KOPT-K1 (cell line): Measurements from ENCODE around the gene MPHOSPH9.
A peak's percentile ranks its signal among the peaks of the same experiment; 100 is the strongest.

ENCODE experiments used
- H3K27ac ChIP-seq: fragments of 200-600 bp; sonication (generic); 2 replicates; pipeline ENCODE4 v1.5.1; 2016; ENCODE audit warnings: antibody characterized with exemption, mild to moderate bottlenecking, low read depth, low read length; ENCODE audit not compliant: poor library complexity, severe bottlenecking
- H3K36me3 ChIP-seq: fragments of 200-600 bp; sonication (generic); 2 replicates; pipeline ENCODE4 v1.5.1; 2017; ENCODE audit warnings: antibody characterized with exemption, mild to moderate bottlenecking, low read length, moderate library complexity; ENCODE audit not compliant: insufficient read depth
- H3K9me3 ChIP-seq: fragments of 200-600 bp; sonication (generic); 2 replicates; pipeline ENCODE4 v1.5.1; 2017; ENCODE audit warnings: antibody characterized with exemption, low read length, mild to moderate bottlenecking; ENCODE audit not compliant: insufficient read depth, poor library complexity, severe bottlenecking

Gene MPHOSPH9

DNA sequence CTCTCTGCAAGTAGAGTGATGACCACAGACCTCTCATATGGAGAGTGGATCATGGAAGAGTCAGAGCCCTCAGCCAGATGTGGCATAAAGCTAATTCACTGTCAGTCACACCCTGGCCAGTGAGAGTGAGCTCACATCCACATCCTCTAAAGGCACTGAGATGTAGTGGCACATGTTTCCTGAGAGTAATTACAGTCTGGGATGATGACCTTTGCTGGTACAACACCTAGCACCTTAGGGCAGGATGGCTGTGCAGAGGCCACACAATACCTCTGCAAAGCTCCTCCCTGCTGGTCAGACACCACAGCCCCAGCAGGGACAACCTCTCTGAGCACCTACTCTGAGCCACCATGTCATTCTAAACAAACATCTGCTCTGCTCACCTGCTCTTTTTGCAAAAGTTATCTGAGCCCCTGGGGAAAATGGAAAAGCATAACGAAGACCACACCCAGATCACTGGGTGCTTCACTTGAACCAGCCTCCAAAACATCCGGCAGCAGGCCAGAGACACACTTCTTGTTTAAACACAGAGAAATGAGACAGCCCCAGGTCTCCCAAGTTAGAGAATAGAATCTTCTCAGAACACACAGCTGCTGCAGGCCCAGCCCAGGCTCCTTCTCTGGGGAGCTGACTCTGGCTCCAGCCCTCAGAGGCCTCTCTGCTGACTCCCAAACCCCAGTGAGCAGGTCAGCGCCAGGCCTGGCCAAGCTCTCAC, 112.3 kb downstream of the MPHOSPH9 start:
- Histone ChIP-seq H3K36me3 (0 out of 2 replicates have a peak, but pooled peaks cover 9% of the 10 kb centered on the region), H3K27ac (peak overlapping the region; percentile 59), H3K9me3 (no peaks in the 10 kb centered on the region)

DNA sequence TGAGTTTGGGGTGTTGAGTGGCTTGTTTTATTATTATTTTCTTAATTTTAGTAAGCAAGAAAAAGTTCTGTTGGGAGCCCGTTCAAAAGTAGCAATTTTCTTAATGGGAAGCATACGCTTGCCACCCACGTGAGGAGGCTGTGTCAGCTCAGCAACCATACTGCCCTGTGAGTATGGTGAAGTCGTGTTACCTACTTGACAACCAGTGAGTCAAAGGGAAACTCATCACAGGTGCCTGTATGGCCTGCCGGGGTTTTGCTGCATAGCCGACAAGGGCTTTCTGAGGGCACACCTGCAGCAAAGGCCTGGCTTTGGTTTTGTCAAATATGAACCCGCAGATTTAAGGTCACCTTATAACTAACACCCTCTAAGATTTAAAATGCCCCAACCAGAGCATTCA, 113.1 kb downstream of the MPHOSPH9 start:
- no peaks in the 10 kb centered on the region for H3K9me3 ChIP-seq
- 0 out of 2 replicates have a peak, but pooled peaks cover 9% of the 10 kb centered on the region for H3K36me3 ChIP-seq
- H3K27ac ChIP-seq, result peak overlapping the region; percentile 59

DNA sequence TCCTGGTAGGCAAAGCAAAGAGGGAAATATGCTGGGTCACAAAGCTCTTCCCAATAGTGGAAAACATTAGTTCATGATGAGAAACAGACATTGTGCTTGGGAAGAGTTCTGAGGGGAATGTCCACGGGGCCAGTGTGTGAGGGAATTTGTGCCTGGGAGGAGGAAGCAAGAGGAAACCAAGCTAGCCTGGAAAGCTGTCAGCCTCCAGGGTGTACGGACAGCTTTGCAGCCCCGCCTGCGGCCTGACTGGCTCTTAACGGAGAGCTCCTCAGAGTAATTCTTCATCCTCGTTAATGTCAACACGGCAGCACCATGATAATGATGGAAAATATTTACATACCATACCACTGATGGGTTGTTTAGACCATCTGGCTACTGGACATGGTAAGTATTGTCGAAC, 114.4 kb downstream of the MPHOSPH9 start:
- no peak overlapping the region for H3K27ac ChIP-seq
- H3K9me3 ChIP-seq, result no peaks in the 10 kb centered on the region
- 0 out of 2 replicates have a peak, but pooled peaks cover 9% of the 10 kb centered on the region for H3K36me3 ChIP-seq

DNA sequence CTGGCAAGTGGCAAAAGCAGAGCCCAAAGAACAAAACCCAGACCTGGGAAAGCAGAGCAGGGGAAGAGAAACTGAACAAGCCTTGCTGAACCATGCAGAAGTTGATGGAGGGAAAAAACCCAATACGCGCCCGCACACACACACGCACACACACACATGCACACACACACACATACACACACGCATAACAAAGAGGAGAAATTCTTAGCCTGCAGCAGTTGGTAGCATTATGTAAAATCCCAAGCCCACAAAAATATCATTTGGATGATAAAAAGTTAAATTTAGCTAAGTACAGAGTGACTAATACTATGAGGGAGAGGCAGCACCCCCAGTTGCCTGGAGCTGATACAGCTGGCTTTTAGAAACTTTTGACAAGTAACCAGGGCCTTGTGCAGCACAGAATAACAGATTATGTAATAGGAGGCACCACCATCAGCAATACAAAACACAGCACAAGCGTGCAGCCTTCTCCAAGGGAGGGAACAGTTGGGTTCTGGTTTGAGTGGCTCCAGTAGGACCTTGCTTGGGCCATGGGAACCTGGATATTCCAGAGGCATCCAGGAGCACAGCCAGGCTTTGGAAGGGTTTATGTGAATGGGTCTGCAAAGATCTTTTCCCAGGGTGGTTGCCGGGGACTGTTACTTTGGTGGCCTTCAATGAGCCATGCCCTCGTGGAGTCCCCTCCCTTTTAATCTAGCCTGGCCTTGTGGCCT, 117.4 kb downstream of the MPHOSPH9 start:
- peak overlapping the region; percentile 34 for H3K27ac ChIP-seq
- H3K9me3 ChIP-seq, result no peaks in the 10 kb centered on the region
- peaks cover 12% of the 10 kb centered on the region for H3K36me3 ChIP-seq

DNA sequence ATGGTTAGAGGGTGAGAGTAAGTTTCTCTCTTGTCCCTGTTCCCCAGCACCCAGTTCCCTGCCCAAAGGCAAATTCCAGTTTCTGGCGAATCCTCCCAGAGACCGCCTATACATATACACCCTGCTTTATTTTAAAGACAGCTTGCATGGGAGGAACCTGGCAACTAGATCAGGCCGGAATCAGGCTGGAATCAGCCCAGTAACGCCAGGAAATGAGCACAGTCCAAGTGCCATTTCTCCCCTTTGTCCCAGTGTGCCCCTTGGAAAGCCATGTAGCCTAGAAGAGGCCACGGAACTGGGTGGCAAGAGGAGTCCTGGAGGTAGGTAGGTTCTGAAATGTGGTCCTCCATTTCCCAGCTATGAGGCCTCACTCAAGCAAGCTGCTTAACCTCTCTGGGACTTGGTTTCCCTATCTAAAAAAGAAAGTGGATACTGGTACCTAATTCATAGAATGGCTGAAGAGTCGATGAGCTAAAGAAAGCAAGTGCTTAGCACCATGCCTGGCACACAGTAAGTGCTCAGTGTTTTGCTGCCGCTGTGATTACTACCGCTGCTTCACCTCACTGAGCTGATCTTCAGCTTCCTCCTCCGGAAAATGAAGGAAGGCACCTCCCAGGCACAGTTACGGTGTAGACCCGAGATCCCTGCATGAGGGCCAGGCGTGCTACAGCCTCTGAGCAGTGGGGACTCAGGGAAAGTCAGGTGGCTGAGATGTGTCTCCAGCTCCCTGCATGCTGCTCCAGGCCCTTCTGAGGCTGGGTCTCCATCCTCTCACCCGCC, 118.4 kb downstream of the MPHOSPH9 start:
- Histone ChIP-seq H3K27ac (peak overlapping the region; percentile 34), H3K9me3 (no peaks in the 10 kb centered on the region), H3K36me3 (peaks cover 23% of the 10 kb centered on the region)

DNA sequence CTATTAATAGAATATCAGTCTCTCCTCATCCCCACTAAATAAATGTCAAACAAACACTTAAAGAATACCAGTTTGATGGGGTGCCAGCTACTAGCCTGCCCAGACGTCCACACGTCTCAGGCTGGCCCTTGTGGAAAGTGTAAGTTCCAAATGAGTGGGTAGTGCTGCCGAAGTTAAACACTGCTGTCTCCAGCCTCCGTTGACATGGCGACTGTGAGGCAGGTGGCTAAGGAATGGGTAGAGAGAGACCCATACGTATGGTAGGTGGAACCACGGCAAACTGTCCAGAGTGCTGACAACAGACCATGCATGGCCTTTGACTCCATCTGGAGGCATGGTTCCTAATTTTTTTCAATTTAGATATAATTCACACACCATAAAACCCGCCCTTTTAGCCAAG, 119.9 kb downstream of the MPHOSPH9 start:
- no peak overlapping the region for H3K27ac ChIP-seq
- H3K36me3 ChIP-seq, result peaks cover 37% of the 10 kb centered on the region
- H3K9me3 ChIP-seq, result no peaks in the 10 kb centered on the region

DNA sequence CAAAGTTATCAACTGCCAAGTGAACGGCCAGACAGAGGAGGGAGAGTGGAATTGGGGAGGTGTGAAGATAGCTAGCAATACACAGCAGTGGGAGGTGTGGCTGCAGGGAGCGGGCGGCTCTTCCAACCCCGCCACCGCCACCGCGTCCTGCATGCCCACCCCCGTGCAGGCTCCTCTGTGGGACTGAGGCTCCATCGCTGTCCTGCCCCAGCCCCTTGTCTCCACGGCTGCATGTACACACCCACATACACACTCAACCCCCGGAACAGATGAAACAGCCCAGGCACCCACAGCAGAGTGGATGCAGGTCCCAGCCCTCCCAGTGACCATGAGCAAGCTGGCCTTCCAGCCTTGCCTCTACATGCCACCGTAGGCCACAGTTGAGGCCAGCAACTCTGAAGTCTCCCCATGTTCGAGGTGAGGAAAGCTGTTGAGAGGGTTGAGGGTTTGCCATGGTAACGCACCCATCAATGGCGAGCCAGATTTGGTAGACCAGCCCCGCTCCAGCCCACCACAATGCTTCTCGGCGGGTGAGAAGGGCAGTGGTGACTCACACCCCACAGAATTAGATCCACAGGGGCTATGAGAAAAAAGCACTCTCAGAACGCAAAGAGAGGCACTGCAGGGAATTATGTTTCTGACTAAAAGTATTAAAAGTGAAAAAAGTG, 121.3 kb downstream of the MPHOSPH9 start:
- no peaks in the 10 kb centered on the region for H3K9me3 ChIP-seq
- H3K27ac ChIP-seq, result peak overlapping the region; percentile 2
- peaks cover 36% of the 10 kb centered on the region for H3K36me3 ChIP-seq

DNA sequence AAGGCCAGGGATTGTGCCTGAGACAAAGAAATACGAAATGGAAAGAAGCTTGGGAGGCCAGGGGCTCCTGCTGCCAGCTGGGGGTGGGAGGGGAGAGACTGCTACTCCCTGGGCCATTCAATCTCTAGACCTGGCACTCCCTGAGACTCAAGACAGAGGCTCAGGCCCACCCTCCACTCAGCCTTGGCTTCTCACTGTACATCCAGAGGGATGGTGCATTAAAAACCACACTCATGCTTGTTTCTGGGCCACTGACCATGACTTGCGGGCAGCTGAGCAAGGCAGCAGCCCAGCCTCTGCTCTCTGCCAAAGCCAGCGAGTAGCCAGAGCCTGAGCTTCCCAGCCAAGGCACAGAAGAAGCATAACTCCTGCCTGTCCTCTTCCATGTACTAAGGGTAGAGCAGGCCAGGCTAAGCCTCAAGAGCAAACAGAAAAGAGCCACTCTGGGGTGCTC, 123.6 kb downstream of the MPHOSPH9 start:
- Histone ChIP-seq H3K27ac (peak overlapping the region; percentile 67), H3K36me3 (peaks cover 55% of the 10 kb centered on the region)

DNA sequence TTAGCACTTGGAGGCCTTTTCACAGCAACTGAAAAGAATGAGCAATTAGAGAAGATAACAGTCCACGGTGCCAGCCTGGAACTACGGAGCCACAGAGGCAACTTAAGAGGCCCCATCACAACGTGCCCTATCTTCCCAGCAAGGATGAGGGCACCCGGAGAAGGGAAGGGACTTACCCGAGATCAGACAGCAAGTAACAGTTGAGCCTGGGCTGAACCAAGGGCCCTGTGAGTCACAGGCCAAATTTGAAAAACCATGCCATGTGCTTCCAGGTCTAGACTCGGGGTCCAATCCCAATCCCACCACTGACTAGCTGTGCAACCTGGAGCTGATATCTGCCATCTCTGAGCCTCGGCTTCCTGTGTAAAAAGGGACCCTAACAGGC, 124.3 kb downstream of the MPHOSPH9 start:
- Histone ChIP-seq H3K9me3 (no peaks in the 10 kb centered on the region), H3K27ac (peak overlapping the region; percentile 67), H3K36me3 (peaks cover 55% of the 10 kb centered on the region)

More for the DNA sequence above, 123.6 kb downstream of the MPHOSPH9 start:
- no peaks in the 10 kb centered on the region for H3K9me3 ChIP-seq

DNA sequence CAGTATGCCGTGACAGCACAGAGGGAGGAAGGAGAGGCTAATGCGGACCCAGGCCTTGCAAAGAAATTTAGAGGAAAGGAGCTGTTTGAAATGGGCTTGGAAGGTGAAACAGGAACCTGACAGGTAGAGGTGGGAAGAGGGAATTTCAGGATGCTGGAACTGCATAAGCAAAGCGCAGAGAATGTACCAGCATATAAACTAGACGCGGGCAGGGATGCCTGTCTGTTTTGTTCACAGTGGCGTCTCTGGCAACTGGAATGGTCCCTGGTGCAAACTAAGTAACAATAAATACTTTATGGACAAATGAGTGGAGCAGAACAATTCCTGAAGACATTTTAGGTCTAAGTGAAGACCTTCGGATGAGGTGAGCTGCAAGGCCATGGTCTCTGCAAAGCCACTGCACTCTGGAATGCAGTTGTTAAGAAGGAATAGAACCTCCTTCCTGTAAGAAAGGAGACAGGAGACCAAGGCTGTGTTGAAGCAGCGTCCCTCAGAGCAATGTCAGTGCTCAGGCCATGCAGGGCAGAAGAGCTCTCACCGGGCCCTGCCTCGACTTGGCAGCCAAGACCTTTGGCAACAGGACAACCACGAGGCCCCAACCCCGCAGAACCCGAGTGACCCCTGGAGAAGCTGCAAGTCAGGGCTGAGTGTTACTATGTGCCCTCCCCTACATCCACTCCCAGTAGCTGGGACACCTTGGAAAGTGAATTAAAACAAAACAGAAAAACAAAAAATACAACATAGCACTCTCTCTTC, 124.8 kb downstream of the MPHOSPH9 start:
- Histone ChIP-seq H3K9me3 (no peaks in the 10 kb centered on the region), H3K36me3 (peaks cover 60% of the 10 kb centered on the region), H3K27ac (peak overlapping the region; percentile 67)

DNA sequence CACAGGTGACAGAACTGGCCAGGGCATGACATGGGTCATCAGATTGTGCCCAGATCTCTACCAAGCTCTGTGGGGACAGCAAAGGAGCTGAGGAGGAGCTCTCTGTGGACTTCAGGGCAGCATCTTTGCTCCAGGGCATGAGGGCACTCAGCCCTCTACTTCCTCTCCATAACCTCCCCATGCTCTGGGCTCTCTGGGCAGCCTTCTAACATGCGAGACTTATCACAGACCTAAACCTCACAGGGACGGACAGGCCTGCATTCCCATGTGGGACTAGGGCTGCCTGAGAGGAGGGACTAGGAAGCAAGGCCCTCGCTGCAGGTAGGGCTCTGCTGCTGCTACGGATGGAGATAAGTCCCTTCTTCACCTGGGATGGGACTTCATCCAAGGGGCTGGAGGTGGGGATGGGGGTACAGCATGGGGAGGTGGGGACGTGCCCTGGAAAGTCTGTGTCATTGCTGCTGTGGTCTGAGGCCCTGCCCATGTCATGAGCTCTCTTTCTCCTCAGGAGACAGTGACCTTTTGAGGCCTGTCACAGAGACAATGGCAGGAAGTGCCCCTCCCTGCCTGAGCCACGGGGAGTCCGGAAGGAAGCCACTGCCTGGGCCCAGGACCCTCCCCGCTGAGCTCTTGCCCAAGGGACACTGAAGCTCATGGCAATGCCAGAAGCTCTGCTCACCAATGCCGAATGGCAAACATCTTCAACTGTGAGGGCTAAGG, 126.1 kb downstream of the MPHOSPH9 start:
- H3K9me3 ChIP-seq, result no peaks in the 10 kb centered on the region
- peaks cover 63% of the 10 kb centered on the region for H3K36me3 ChIP-seq
- peak overlapping the region; percentile 67 for H3K27ac ChIP-seq

DNA sequence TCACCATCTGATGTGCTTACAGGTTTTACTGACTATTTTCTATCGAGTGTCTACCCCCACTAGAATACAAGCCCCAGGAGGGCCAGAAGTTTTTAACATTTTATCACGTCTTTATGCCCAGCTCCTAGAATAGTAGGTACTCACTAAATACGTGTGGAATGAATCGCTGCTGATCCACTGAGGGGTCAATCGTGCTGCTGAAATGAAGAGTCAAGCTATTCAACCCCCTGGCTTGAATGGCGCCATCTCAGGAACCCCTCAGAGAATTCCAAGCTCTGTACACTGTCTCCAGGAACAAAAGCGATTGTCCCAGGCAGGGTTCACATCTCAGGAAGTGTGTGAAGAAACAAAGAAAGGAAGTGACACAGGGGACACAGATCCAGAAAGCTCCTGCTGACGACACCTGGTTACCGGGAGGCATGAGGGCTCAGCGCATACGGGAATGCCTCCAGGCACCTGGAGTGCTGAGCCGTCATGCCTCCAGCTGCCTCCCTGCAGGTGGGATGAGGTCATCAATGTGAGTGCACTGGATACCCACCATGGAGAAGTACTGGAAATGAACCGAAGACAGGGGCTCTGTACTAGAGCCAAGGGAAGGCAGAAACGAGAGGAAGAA, 127.6 kb downstream of the MPHOSPH9 start:
- no peaks in the 10 kb centered on the region for H3K9me3 ChIP-seq
- peak overlapping the region; percentile 27 for H3K27ac ChIP-seq
- H3K36me3 ChIP-seq, result peaks cover 70% of the 10 kb centered on the region

DNA sequence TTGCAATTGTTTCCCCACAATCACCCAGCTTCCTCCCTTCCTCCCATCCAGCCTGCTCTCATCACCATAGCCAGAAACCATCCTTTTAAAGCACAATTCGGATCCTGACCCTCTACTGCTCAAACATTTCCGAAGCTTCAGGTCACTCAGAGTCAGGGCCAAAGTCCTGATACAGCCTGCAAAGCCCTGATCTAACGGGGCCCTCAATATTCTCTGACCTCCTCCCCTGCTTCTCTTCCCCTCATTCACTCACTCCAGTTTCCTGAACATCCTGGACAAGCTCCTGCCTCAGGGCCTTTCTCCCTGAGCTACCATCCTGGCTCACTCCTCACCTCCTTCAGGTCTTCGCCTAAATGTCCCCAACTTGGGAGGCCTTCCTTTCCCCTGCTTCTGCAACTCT, 128.1 kb downstream of the MPHOSPH9 start:
- H3K9me3 ChIP-seq, result no peaks in the 10 kb centered on the region
- H3K27ac ChIP-seq, result no peak overlapping the region
- peaks cover 70% of the 10 kb centered on the region for H3K36me3 ChIP-seq
